ENCODE measurements around the gene DGKI.
A peak's percentile ranks its signal among the peaks of the same experiment; 100 is the strongest.

Gene DGKI

DNA sequence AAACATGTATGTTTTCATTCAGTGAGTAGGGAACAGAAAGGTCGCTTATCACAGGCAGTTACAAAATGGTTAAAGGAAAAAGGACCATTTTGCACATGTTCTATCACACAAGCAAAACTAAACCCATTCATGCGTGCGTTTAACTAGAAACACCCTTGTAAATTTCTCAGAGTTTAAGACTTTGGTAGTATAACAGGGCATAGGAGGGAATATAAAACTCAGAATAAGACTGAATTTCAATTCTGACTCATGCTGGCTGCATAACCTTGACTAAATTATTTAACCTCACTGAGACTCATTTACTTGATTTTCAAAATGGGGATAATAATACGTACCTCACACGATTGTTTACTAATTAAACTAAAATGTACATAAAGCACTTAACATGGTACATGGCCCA lies 259.4 kb downstream of the DGKI start:
- Histone ChIP-seq H3K36me3 (ENCODE audit: control insufficient read depth, insufficient read depth, low read length) (no peaks in the 10 kb centered on the region), H3K9me3 (ENCODE audit: control insufficient read depth, insufficient read depth, low read length) (no peaks in the 10 kb centered on the region), H3K4me3 (ENCODE audit: low read length) (no peak overlapping the region), H3K4me1 (ENCODE audit: control insufficient read depth, insufficient read depth, low read length) (peaks cover 4% of the 10 kb centered on the region; the same call in 1 of the 2 replicates), H3K27me3 (ENCODE audit: control insufficient read depth, insufficient read depth, low read length) (no peaks in the 10 kb centered on the region), H3K27ac (ENCODE audit: low read length) (no peak overlapping the region)
- no CpG with 5 or more reads among the region's 5 CpGs for WGBS (ENCODE audit: insufficient coverage, insufficient read length)
- no peak for DNase-seq (ENCODE audit: low read depth, low spot score)

DNA sequence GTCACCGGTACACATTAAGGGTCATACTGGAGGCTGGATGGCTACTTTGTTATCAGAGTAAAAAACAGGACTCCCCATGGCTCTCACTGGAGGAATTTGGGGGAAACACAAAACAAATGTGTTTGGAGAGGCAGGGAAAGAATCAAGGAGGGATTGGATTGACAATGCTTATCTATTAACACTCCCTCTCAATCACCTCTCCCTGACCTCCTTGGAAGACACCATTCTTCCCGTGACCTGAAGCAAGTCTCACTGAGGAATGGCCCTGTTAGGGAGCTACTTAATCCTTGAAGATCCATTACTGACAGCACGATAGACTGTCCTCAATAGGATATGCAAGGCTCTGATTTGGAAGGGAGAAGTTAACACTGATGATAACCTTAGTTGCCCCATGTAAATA lies 261.2 kb downstream of the DGKI start:
- no peak for DNase-seq (ENCODE audit: low read depth, low spot score)
- no CpG with 5 or more reads among the region's 3 CpGs for WGBS (ENCODE audit: insufficient coverage, insufficient read length)
- H3K9me3 ChIP-seq (ENCODE audit: control insufficient read depth, insufficient read depth, low read length): no peaks in the 10 kb centered on the region
- H3K36me3 ChIP-seq (ENCODE audit: control insufficient read depth, insufficient read depth, low read length): no peaks in the 10 kb centered on the region
- H3K4me1 ChIP-seq (ENCODE audit: control insufficient read depth, insufficient read depth, low read length): no peaks in the 10 kb centered on the region
- H3K27me3 ChIP-seq (ENCODE audit: control insufficient read depth, insufficient read depth, low read length): no peaks in the 10 kb centered on the region
- no peak overlapping the region for H3K4me3 ChIP-seq (ENCODE audit: low read length)
- H3K27ac ChIP-seq (ENCODE audit: low read length): no peak overlapping the region

DNA sequence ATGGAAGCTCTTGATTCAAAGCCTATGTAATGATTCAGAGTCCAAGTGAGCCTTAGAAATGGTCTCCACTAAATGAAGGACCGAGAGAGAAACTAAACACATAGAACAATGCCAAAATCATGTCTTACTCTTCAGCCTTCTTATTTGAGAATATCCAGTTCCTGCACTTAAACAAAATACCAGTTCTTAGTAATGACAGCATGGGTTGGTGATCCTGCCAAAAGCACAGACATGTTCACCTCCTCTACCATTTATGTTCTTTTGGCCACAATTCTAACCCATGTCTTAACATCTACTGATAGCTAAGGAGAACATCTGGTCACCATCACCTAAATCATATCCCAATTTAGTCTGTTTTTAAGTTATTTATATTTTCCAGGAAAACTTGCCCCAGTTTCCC lies 263.6 kb downstream of the DGKI start:
- Histone ChIP-seq H3K4me1 (ENCODE audit: control insufficient read depth, insufficient read depth, low read length) (no peaks in the 10 kb centered on the region), H3K27me3 (ENCODE audit: control insufficient read depth, insufficient read depth, low read length) (no peaks in the 10 kb centered on the region), H3K9me3 (ENCODE audit: control insufficient read depth, insufficient read depth, low read length) (no peaks in the 10 kb centered on the region), H3K27ac (ENCODE audit: low read length) (no peak overlapping the region), H3K36me3 (ENCODE audit: control insufficient read depth, insufficient read depth, low read length) (no peaks in the 10 kb centered on the region), H3K4me3 (ENCODE audit: low read length) (no peak overlapping the region)
- no peak for DNase-seq (ENCODE audit: low read depth, low spot score)
- no CpG with 5 or more reads among the region's 1 CpG for WGBS (ENCODE audit: insufficient coverage, insufficient read length)

DNA sequence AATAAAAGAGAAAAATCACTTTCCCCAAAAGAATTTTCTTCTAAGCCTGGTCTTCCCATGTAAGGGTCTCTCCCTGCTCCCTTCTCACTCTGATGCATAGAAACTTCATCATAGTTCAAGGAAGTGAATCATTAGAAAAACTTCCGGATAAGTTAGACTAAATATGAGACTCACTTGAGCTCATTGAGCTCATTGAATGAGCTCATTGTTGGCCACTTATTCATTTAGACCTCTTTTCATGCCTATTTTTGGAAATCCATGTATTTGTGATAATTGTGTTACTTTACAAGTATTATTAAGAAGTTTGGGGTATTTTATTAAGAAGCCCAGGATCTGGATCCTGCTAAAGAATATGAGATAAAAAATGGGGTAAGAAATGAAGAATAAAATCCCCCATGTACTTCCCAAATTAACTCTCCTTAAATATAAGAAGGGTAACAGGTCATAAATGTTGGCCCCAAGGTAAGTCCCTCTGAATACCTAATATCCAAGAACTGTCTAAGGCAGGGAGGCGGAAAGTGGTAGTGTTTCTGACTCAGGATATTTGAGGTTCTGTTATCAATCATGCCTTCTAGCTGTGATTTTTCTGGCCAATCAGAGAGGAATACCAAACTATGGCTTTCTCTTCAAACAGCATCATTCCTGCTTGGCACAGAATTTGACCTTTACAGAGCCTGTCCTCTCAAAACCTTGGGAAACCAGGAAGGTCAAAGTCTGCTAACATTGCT lies 266.7 kb downstream of the DGKI start:
- H3K27me3 ChIP-seq (ENCODE audit: control insufficient read depth, insufficient read depth, low read length): no peaks in the 10 kb centered on the region
- no peaks in the 10 kb centered on the region for H3K4me1 ChIP-seq (ENCODE audit: control insufficient read depth, insufficient read depth, low read length)
- no peak overlapping the region for H3K4me3 ChIP-seq (ENCODE audit: low read length)
- H3K9me3 ChIP-seq (ENCODE audit: control insufficient read depth, insufficient read depth, low read length): no peaks in the 10 kb centered on the region
- H3K27ac ChIP-seq (ENCODE audit: low read length): no peak overlapping the region
- no peak for DNase-seq (ENCODE audit: low read depth, low spot score)
- no CpG with 5 or more reads among the region's 2 CpGs for WGBS (ENCODE audit: insufficient coverage, insufficient read length)
- H3K36me3 ChIP-seq (ENCODE audit: control insufficient read depth, insufficient read depth, low read length): no peaks in the 10 kb centered on the region

DNA sequence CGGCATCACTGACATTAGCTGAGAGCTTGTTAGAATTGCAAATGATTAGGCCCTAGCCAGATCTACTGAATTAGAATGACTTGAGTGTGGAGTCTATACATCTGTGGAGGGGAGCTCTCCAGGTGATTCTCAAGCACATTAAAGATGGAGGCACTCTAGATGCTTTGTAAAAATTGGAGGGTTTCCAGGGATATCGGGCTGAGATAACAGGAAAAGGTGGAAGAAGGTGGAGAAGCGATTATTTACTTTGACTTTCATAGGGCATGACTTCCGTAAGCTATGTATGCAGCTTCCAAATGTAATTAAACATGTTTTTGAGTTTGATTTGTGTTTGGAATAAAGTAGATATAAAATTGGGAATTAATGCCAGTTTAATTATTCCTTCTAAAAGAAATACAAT lies 268.2 kb downstream of the DGKI start:
- H3K4me1 ChIP-seq (ENCODE audit: control insufficient read depth, insufficient read depth, low read length): no peaks in the 10 kb centered on the region
- no peak for DNase-seq (ENCODE audit: low read depth, low spot score)
- no CpG with 5 or more reads among the region's 4 CpGs for WGBS (ENCODE audit: insufficient coverage, insufficient read length)
- H3K27me3 ChIP-seq (ENCODE audit: control insufficient read depth, insufficient read depth, low read length): no peaks in the 10 kb centered on the region
- H3K36me3 ChIP-seq (ENCODE audit: control insufficient read depth, insufficient read depth, low read length): no peaks in the 10 kb centered on the region
- no peak overlapping the region for H3K4me3 ChIP-seq (ENCODE audit: low read length)
- no peak overlapping the region for H3K27ac ChIP-seq (ENCODE audit: low read length)
- H3K9me3 ChIP-seq (ENCODE audit: control insufficient read depth, insufficient read depth, low read length): no peaks in the 10 kb centered on the region

DNA sequence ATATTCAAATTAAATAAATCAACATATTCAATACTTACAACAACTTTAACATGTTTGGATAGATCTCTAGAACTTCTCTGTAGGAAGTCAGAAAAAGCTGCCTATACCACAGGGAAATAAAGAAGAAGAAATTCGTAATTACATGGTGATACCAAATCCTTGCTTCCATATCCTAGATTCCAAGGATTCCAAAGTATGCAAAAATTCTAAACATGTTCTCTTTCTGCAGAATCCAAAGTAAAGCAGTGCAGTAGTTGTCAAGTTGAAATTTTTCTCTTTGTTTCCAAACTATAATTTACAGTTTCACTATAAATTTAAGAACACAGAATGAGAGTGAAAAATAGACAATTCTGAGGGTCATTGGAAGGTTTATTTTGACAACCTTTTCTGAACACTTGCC lies 269.6 kb downstream of the DGKI start:
- Histone ChIP-seq H3K27me3 (ENCODE audit: control insufficient read depth, insufficient read depth, low read length) (no peaks in the 10 kb centered on the region), H3K9me3 (ENCODE audit: control insufficient read depth, insufficient read depth, low read length) (no peaks in the 10 kb centered on the region), H3K4me3 (ENCODE audit: low read length) (no peak overlapping the region), H3K27ac (ENCODE audit: low read length) (no peak overlapping the region), H3K4me1 (ENCODE audit: control insufficient read depth, insufficient read depth, low read length) (no peaks in the 10 kb centered on the region), H3K36me3 (ENCODE audit: control insufficient read depth, insufficient read depth, low read length) (no peaks in the 10 kb centered on the region)
- no CpG with 5 or more reads among the region's 1 CpG for WGBS (ENCODE audit: insufficient coverage, insufficient read length)
- no peak for DNase-seq (ENCODE audit: low read depth, low spot score)

DNA sequence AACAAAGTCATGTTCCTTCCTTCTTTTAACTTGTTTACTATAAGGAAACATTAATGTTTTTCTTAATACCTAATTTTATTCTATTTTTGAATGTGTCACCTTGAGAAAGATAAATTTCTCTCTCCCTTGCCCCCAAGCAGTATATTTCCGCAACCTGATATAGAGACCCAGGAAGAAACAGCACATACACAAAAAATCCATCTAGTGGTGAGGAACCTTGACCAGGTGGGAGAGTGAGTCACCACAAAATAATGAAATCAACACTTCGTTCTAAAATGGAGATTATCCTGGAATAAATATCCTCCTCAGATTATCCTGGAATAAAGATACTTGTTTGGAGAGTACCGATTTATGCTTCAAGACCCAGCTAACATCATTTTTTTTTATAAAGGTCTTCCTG lies 270.3 kb downstream of the DGKI start:
- Histone ChIP-seq H3K27me3 (ENCODE audit: control insufficient read depth, insufficient read depth, low read length) (no peaks in the 10 kb centered on the region), H3K4me1 (ENCODE audit: control insufficient read depth, insufficient read depth, low read length) (no peaks in the 10 kb centered on the region), H3K36me3 (ENCODE audit: control insufficient read depth, insufficient read depth, low read length) (no peaks in the 10 kb centered on the region), H3K27ac (ENCODE audit: low read length) (no peak overlapping the region), H3K9me3 (ENCODE audit: control insufficient read depth, insufficient read depth, low read length) (no peaks in the 10 kb centered on the region), H3K4me3 (ENCODE audit: low read length) (no peak overlapping the region)
- no peak for DNase-seq (ENCODE audit: low read depth, low spot score)
- whole genome bisulfite sequencing (ENCODE audit: insufficient coverage, insufficient read length): no CpG with 5 or more reads among the region's 3 CpGs

DNA sequence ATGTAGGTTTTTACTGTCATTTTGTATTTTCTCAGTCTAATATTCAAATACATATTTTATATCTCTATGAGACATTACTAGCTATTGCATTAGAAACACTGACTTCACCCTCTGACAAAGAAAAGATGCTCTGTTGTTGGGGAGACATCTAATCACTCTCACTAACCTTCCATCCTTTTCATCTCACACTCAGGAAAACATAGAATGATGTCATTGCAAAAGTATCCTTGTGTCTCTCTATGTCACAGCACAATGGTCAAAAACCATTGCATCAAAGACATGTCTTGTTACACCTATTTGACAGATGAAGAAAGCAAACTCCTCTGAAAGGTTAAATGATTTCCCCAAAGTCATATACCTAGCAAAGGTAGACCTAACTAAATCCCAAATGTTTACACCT lies 272.0 kb downstream of the DGKI start:
- no peak overlapping the region for H3K4me3 ChIP-seq (ENCODE audit: low read length)
- no peaks in the 10 kb centered on the region for H3K36me3 ChIP-seq (ENCODE audit: control insufficient read depth, insufficient read depth, low read length)
- H3K27me3 ChIP-seq (ENCODE audit: control insufficient read depth, insufficient read depth, low read length): no peaks in the 10 kb centered on the region
- H3K4me1 ChIP-seq (ENCODE audit: control insufficient read depth, insufficient read depth, low read length): no peaks in the 10 kb centered on the region
- no peak for DNase-seq (ENCODE audit: low read depth, low spot score)
- no peak overlapping the region for H3K27ac ChIP-seq (ENCODE audit: low read length)
- no peaks in the 10 kb centered on the region for H3K9me3 ChIP-seq (ENCODE audit: control insufficient read depth, insufficient read depth, low read length)

DNA sequence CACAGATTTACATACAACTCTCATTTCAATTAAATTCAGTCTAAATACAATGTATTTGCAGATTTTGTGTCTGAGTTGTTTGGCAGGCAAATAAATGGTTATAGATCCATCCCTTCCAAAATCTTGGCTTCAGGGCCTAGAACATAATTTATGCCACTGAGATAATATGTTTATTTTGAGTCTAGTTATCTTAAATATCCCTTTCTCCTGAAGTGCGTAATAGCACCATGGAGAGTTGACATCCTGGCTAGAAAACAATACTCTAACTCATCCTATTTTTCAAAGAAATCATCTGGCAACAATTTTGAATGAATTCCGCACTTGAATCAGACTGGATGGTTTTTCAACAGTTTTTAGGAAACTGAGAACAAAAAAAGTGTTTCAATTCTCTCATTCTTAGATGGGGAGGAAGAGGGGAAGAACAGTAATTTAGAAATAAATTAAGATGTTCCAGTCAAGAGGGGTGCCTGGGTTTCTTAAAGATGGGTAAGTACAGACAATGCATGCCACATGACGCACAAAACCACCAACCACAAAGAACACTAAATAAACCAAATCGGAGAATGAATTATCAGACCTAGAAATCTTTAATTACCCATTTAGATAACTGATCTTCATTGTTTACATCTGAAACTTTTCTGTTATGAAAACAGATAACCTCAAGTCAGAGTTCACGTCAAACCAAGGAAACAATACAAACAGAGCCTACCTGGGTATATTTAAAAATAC lies 274.6 kb downstream of the DGKI start:
- H3K9me3 ChIP-seq (ENCODE audit: control insufficient read depth, insufficient read depth, low read length): no peaks in the 10 kb centered on the region
- no peaks in the 10 kb centered on the region for H3K27me3 ChIP-seq (ENCODE audit: control insufficient read depth, insufficient read depth, low read length)
- H3K27ac ChIP-seq (ENCODE audit: low read length): no peak overlapping the region
- no peak for DNase-seq (ENCODE audit: low read depth, low spot score)
- no peaks in the 10 kb centered on the region for H3K36me3 ChIP-seq (ENCODE audit: control insufficient read depth, insufficient read depth, low read length)
- WGBS (ENCODE audit: insufficient coverage, insufficient read length): no CpG with 5 or more reads among the region's 5 CpGs
- no peak overlapping the region for H3K4me3 ChIP-seq (ENCODE audit: low read length)
- peaks cover 2% of the 10 kb centered on the region; the same call in 1 of the 2 replicates for H3K4me1 ChIP-seq (ENCODE audit: control insufficient read depth, insufficient read depth, low read length)

DNA sequence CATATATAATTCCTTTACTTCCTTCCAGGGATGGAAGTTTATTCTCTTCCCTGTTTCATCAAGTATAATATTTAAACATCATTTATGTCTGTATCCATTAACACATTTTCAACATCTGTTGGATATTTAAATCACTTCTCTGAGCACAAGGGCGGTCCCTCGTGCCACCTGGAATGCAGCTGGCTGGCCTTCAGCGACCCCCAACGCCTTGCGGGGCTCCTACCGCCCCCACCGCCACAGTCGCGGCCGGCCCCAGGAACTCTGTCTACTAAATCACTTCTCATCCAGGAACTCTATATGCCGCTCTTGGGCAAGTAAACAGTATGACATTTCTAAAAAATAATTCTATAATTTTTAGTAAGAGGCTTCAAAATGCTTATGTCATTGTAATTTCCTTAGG lies 282.1 kb downstream of the DGKI start:
- no peak overlapping the region for H3K4me3 ChIP-seq (ENCODE audit: low read length)
- no CpG with 5 or more reads among the region's 11 CpGs for WGBS (ENCODE audit: insufficient coverage, insufficient read length)
- no peaks in the 10 kb centered on the region for H3K9me3 ChIP-seq (ENCODE audit: control insufficient read depth, insufficient read depth, low read length)
- H3K27ac ChIP-seq (ENCODE audit: low read length): no peak overlapping the region
- no peaks in the 10 kb centered on the region for H3K36me3 ChIP-seq (ENCODE audit: control insufficient read depth, insufficient read depth, low read length)
- peaks cover 2% of the 10 kb centered on the region; the same call in 1 of the 2 replicates for H3K4me1 ChIP-seq (ENCODE audit: control insufficient read depth, insufficient read depth, low read length)
- no peaks in the 10 kb centered on the region for H3K27me3 ChIP-seq (ENCODE audit: control insufficient read depth, insufficient read depth, low read length)
- peak; percentile 18 for DNase-seq (ENCODE audit: low read depth, low spot score)

DNA sequence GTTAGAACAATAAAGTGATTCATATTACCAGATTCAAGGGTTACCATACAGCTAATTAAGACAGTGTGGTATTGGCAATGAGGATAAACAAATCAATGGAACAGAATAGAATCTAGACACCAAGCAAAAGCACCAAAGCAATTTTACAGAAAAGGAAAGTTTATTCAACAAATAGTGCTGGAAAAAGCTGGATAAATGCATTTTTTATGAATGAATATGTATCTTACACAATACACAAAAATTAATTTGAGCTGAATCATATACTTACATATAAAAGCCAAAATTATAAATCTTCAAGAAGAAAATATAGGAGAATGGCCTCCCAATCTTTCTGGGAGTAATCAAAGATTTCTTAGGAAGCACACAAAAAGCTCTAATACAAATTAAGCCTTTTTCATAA lies 282.8 kb downstream of the DGKI start:
- H3K27ac ChIP-seq (ENCODE audit: low read length): no peak overlapping the region
- H3K36me3 ChIP-seq (ENCODE audit: control insufficient read depth, insufficient read depth, low read length): no peaks in the 10 kb centered on the region
- no peaks in the 10 kb centered on the region for H3K9me3 ChIP-seq (ENCODE audit: control insufficient read depth, insufficient read depth, low read length)
- no peaks in the 10 kb centered on the region for H3K27me3 ChIP-seq (ENCODE audit: control insufficient read depth, insufficient read depth, low read length)
- H3K4me3 ChIP-seq (ENCODE audit: low read length): no peak overlapping the region
- DNase-seq (ENCODE audit: low read depth, low spot score): no peak
- H3K4me1 ChIP-seq (ENCODE audit: control insufficient read depth, insufficient read depth, low read length): peaks cover 2% of the 10 kb centered on the region; the same call in 1 of the 2 replicates

All from iPS DF 6.9 (cell line).